HepG2 (cell line): ENCODE measurements around the gene NPHS1. TPM values are rescaled to one million over a fixed set of nuclear protein-coding genes. Genes with fewer than 3 reads are reported as not detected.

Experiments used
- CSRNP1 ChIP-seq: sonication (generic); formaldehyde crosslinking; IDR thresholded peaks from 2 replicates; pipeline ENCODE4 v1.8.1; 2023; ENCODE audit warnings: mild to moderate bottlenecking, missing genetic modification reagents
- EP300 ChIP-seq, 3 experiments: sonication (generic) in 1 of 3; formaldehyde crosslinking in 1 of 3; IDR thresholded peaks; 2 replicates each; pipeline versions ENCODE4 v1.5.1 to v1.6.1; 2011 to 2020; ENCODE audit warnings: low read depth in 2 of 3, low read length in 2 of 3, borderline replicate concordance in 1 of 3, improper control_type of control experiment in 1 of 3, mild to moderate bottlenecking in 1 of 3, missing genetic modification reagents in 1 of 3, moderate library complexity in 1 of 3
- ETV6 ChIP-seq: sonication (generic); formaldehyde crosslinking; conservative IDR thresholded peaks from 2 replicates; pipeline ENCODE4 v1.4.0; 2020; ENCODE audit warnings: missing genetic modification reagents
- IRF1 ChIP-seq: sonication (generic); formaldehyde crosslinking; IDR thresholded peaks from 2 replicates; pipeline ENCODE4 v1.4.0; 2020; ENCODE audit warnings: low read depth, mild to moderate bottlenecking, missing genetic modification reagents
- KDM4B ChIP-seq: sonication (generic); formaldehyde crosslinking; IDR thresholded peaks from 2 replicates; pipeline ENCODE4 v1.4.0; 2020; ENCODE audit warnings: missing genetic modification reagents
- NFKB2 ChIP-seq: sonication (generic); formaldehyde crosslinking; IDR thresholded peaks from 2 replicates; pipeline ENCODE4 v1.4.0; 2020; ENCODE audit warnings: missing genetic modification reagents, borderline replicate concordance
- PAF1 ChIP-seq: IDR thresholded peaks from 2 replicates; pipeline ENCODE4 v1.6.1; 2016; ENCODE audit warnings: missing genetic modification reagents, missing compliant biosample characterization
- REPIN1 ChIP-seq: sonication (generic); formaldehyde crosslinking; IDR thresholded peaks from 2 replicates; pipeline ENCODE4 v1.8.0; 2022; ENCODE audit warnings: missing genetic modification reagents, low read depth, mild to moderate bottlenecking, borderline replicate concordance
- RXRA ChIP-seq: sonication (generic); formaldehyde crosslinking; IDR thresholded peaks from 2 replicates; pipeline ENCODE4 v1.5.1; 2020; ENCODE audit warnings: missing genetic modification reagents
- SALL2 ChIP-seq: sonication (generic); formaldehyde crosslinking; IDR thresholded peaks from 2 replicates; pipeline ENCODE4 v1.8.1; 2023; ENCODE audit warnings: mild to moderate bottlenecking, missing genetic modification reagents, inconsistent platforms
- SP1 ChIP-seq, 2 experiments: fragments of 450-650 bp in 1 of 2; sonication (generic) in 1 of 2; formaldehyde crosslinking in 1 of 2; IDR thresholded peaks; 2 replicates each; pipeline versions ENCODE4 v1.4.0 to v1.6.1; 2016 to 2020; ENCODE audit warnings: missing genetic modification reagents in 1 of 2
- XBP1 ChIP-seq: sonication (generic); formaldehyde crosslinking; IDR thresholded peaks from 2 replicates; pipeline ENCODE4 v1.5.0; 2020; ENCODE audit warnings: missing genetic modification reagents
- ZBTB34 ChIP-seq: sonication (generic); formaldehyde crosslinking; IDR thresholded peaks from 2 replicates; pipeline ENCODE4 v1.8.0; 2022; ENCODE audit warnings: mild to moderate bottlenecking, missing genetic modification reagents
- ZMAT5 ChIP-seq: sonication (generic); formaldehyde crosslinking; IDR thresholded peaks from 2 replicates; pipeline ENCODE4 v1.5.0; 2020; ENCODE audit warnings: mild to moderate bottlenecking, low read depth, missing genetic modification reagents, borderline replicate concordance
- ZNF143 ChIP-seq: sonication (generic); formaldehyde crosslinking; IDR thresholded peaks from 2 replicates; pipeline ENCODE4 v1.4.0; 2020; ENCODE audit warnings: missing genetic modification reagents
- ZNF18 ChIP-seq: sonication (generic); formaldehyde crosslinking; IDR thresholded peaks from 2 replicates; pipeline ENCODE4 v1.8.0; 2022; ENCODE audit warnings: mild to moderate bottlenecking, missing genetic modification reagents; ENCODE audit not compliant: insufficient replicate concordance
- ZNF317 ChIP-seq: sonication (generic); formaldehyde crosslinking; IDR thresholded peaks from 2 replicates; pipeline ENCODE4 v1.5.0; 2020; ENCODE audit warnings: mild to moderate bottlenecking, missing genetic modification reagents
- ZNF33B ChIP-seq: sonication (generic); formaldehyde crosslinking; IDR thresholded peaks from 2 replicates; pipeline ENCODE4 v1.5.1; 2020; ENCODE audit warnings: mild to moderate bottlenecking, missing genetic modification reagents
- ZNF557 ChIP-seq: sonication (generic); formaldehyde crosslinking; IDR thresholded peaks from 2 replicates; pipeline ENCODE4 v1.4.0; 2020; ENCODE audit warnings: missing genetic modification reagents
- ZNF616 ChIP-seq: sonication (generic); formaldehyde crosslinking; IDR thresholded peaks from 2 replicates; pipeline ENCODE4 v1.5.0; 2020; ENCODE audit warnings: low read depth, mild to moderate bottlenecking, missing genetic modification reagents
- ZNF749 ChIP-seq: sonication (generic); formaldehyde crosslinking; IDR thresholded peaks from 2 replicates; pipeline ENCODE4 v1.8.0; 2022; ENCODE audit warnings: mild to moderate bottlenecking, missing genetic modification reagents, moderate library complexity, borderline replicate concordance
- ZNF782 ChIP-seq: sonication (generic); formaldehyde crosslinking; IDR thresholded peaks from 2 replicates; pipeline ENCODE4 v1.4.0; 2020; ENCODE audit warnings: missing genetic modification reagents, mild to moderate bottlenecking, borderline replicate concordance
- polyA plus RNA-seq, 8 experiments: library from polyadenylated mRNA; depleted of rRNA in 3 of 8; stranded (reverse) in 7 of 8; unstranded in 1 of 8; fragments of >200 nt; fragmentation: Illumina TruSeq in 4 of 8; extraction: Trizol in 4 of 8; gene quantifications; 2 replicates each; pipeline versions ENCODE4 v1.2.1 to v1.2.3, GENCODE V29; 2011 to 2016; ENCODE audit warnings: low read depth in 4 of 8, missing spikeins in 1 of 8, mixed read lengths in 1 of 8; ENCODE audit not compliant: insufficient read depth in 1 of 8
- total RNA-seq, 5 experiments: library from RNA; depleted of rRNA; stranded (reverse); fragments of >200 nt; fragmentation: Illumina TruSeq; extraction: Trizol; gene quantifications; 2 replicates each; pipeline ENCODE4 v1.2.3, GENCODE V29; 2016; ENCODE audit warnings: low read depth in 1 of 5

Gene NPHS1
- total and polyA plus RNA-seq, 2 of the 13 experiments (the other 11 are each of a cell fraction or from before 2014, with no cell fraction given), result not detected

- TF ChIP-seq CSRNP1 (CRISPR knock-in tag), result 0 out of 2 replicates have a peak, but pooled peaks have one; percentile 38
- no peak for TF ChIP-seq ZMAT5 (CRISPR knock-in tag)
- TF ChIP-seq ZNF616, result no peak
- peak; percentile 19; the same call in 1 of the 2 replicates for TF ChIP-seq RXRA (CRISPR knock-in tag)
- no peak for TF ChIP-seq KDM4B
- no peak for TF ChIP-seq ZNF18 (CRISPR knock-in tag)
- no peak for TF ChIP-seq PAF1 (CRISPR knock-in tag)
- no peak for TF ChIP-seq ZBTB34 (CRISPR knock-in tag)
- TF ChIP-seq ZNF749 (CRISPR knock-in tag), result no peak
- TF ChIP-seq SALL2, result no peak
- no peak for TF ChIP-seq ETV6
- 0 out of 2 replicates have a peak, but pooled peaks have one; percentile 15 for TF ChIP-seq NFKB2 (CRISPR knock-in tag)
- TF ChIP-seq REPIN1 (CRISPR knock-in tag), result no peak
- TF ChIP-seq SP1 (IDR thresholded peaks at IDR 0.05), result no peak
- TF ChIP-seq SP1 (CRISPR knock-in tag; IDR thresholded peaks at IDR 0.05), result no peak
- no peak for TF ChIP-seq ZNF782
- TF ChIP-seq ZNF143 (CRISPR knock-in tag), result no peak
- TF ChIP-seq ZNF317 (CRISPR knock-in tag), result no peak
- TF ChIP-seq ZNF33B (CRISPR knock-in tag), result no peak
- no peak for TF ChIP-seq EP300 (IDR thresholded peaks at IDR 0.05; ENCODE audit: low read depth in 2 of 2, low read length in 2 of 2)
- TF ChIP-seq EP300 (CRISPR knock-in tag; IDR thresholded peaks at IDR 0.05; ENCODE audit: borderline replicate concordance), result no peak
- no peak for TF ChIP-seq IRF1 (CRISPR knock-in tag)
- no peak for TF ChIP-seq ZNF557 (CRISPR knock-in tag)
- TF ChIP-seq XBP1, result no peak
Observed at GRCh38 chr19:35860818-35861639, 8.7 kb upstream of the NPHS1 start (continued).
